Karpas-422 (cell line): ENCODE data around the gene USP17L13. TPM values are rescaled to one million over a fixed set of nuclear protein-coding genes. Genes with fewer than 3 reads are reported as not detected.
"Not testable (repeated sequence)": the region's sequence is repeated elsewhere in the genome, so short reads cannot be mapped to it uniquely, and the experiment has no call there.

Source experiments
- DNase-seq: peaks from one replicate; pipeline ENCODE4 v3.0.0-alpha.2; 2015
- H2AFZ ChIP-seq: fragments of 200-600 bp; sonication (generic); 2 replicates; pipeline ENCODE4 v1.6.1; 2014; ENCODE audit warnings: antibody characterized with exemption, low read length, mixed read lengths
- H3K27ac ChIP-seq: fragments of 200-600 bp; sonication (generic); 2 replicates; pipeline ENCODE4 v1.5.1; 2014; ENCODE audit warnings: mild to moderate bottlenecking, low read length, moderate library complexity
- H3K27me3 ChIP-seq: fragments of 200-600 bp; sonication (generic); 2 replicates; pipeline ENCODE4 v1.6.1; 2014; ENCODE audit warnings: low read length, mixed read lengths
- H3K36me3 ChIP-seq: fragments of 200-600 bp; sonication (generic); 2 replicates; pipeline ENCODE4 v1.6.1; 2014; ENCODE audit warnings: low read length, mixed read lengths; ENCODE audit not compliant: insufficient read depth
- H3K4me1 ChIP-seq: fragments of 200-600 bp; sonication (generic); 2 replicates; pipeline ENCODE4 v1.6.1; 2014; ENCODE audit warnings: mild to moderate bottlenecking, low read length, mixed read lengths
- H3K4me2 ChIP-seq: fragments of 200-600 bp; sonication (generic); 2 replicates; pipeline ENCODE4 v1.6.1; 2014; ENCODE audit warnings: low read length, low read depth, mild to moderate bottlenecking; ENCODE audit not compliant: poor library complexity, severe bottlenecking
- H3K4me3 ChIP-seq: fragments of 200-600 bp; sonication (generic); 2 replicates; pipeline ENCODE4 v1.5.1; 2014; ENCODE audit warnings: mild to moderate bottlenecking, antibody characterized with exemption, low read length, mixed read lengths
- H3K79me2 ChIP-seq: fragments of 200-600 bp; sonication (generic); 2 replicates; pipeline ENCODE4 v1.6.1; 2014; ENCODE audit warnings: mild to moderate bottlenecking, low read length, mixed read lengths
- H3K9ac ChIP-seq: fragments of 200-600 bp; sonication (generic); 2 replicates; pipeline ENCODE4 v1.6.0; 2014; ENCODE audit warnings: low read length
- H3K9me2 ChIP-seq: fragments of 200-600 bp; sonication (generic), shearing (Covaris generic); replicated peaks from 2 replicates; pipeline ENCODE4 v1.6.0; 2014; ENCODE audit warnings: mild to moderate bottlenecking, low read length, moderate library complexity; ENCODE audit not compliant: insufficient read depth
- H3K9me3 ChIP-seq: fragments of 300-700, 200-600 bp; sonication (generic); 2 replicates; pipeline ENCODE4 v1.6.1; 2014; ENCODE audit warnings: low read length, mixed read lengths
- H4K20me1 ChIP-seq: fragments of 200-600 bp; sonication (generic); 2 replicates; pipeline ENCODE4 v1.6.1; 2014; ENCODE audit warnings: mild to moderate bottlenecking, antibody characterized with exemption, low read length, low read depth; ENCODE audit not compliant: insufficient read depth
- total RNA-seq: library from RNA; depleted of rRNA; stranded (reverse); fragments of >200 nt; shearing (Covaris generic); gene quantifications from 2 replicates; pipeline ENCODE4 v1.2.3, GENCODE V29; 2014; ENCODE audit warnings: low replicate concordance; rRNA removed

Gene USP17L13, protein sequence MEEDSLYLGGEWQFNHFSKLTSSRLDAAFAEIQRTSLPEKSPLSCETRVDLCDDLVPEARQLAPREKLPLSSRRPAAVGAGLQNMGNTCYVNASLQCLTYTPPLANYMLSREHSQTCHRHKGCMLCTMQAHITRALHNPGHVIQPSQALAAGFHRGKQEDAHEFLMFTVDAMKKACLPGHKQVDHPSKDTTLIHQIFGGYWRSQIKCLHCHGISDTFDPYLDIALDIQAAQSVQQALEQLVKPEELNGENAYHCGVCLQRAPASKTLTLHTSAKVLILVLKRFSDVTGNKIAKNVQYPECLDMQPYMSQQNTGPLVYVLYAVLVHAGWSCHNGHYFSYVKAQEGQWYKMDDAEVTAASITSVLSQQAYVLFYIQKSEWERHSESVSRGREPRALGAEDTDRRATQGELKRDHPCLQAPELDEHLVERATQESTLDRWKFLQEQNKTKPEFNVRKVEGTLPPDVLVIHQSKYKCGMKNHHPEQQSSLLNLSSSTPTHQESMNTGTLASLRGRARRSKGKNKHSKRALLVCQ
- not detected in 2 replicates for total RNA-seq

DNA sequence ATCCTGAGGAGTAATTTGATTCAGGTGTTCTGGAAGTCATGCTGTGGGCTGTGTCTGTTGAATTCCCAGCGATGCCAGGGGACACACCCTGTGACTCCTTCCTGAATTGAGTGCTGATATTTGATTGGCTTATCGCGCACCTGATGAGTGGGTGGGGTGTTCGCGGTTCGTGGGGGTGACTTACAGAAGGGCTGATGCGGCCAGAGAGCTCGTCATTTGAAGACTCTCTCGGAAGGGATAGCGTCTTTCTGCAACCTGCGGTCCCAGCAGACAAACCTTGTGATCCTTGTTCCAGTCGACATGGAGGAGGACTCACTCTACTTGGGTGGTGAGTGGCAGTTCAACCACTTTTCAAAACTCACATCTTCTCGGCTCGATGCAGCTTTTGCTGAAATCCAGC, at the start of gene USP17L13:
Gene USP17L13, plus strand, starts transcription at position 301 of the 400 bp plus-strand sequence. Its CDS starts 0 bp downstream, at position 301.
- H2AFZ ChIP-seq, H3K27me3 ChIP-seq, DNase-seq, H4K20me1 ChIP-seq, H3K4me3 ChIP-seq, H3K9me2 ChIP-seq, H3K27ac ChIP-seq, H3K36me3 ChIP-seq, H3K4me2 ChIP-seq, H3K4me1 ChIP-seq, H3K9me3 ChIP-seq, H3K79me2 ChIP-seq, H3K9ac ChIP-seq: not testable (repeated sequence)

- not testable (repeated sequence) for H3K27ac ChIP-seq, H3K4me3 ChIP-seq, H3K36me3 ChIP-seq, H3K9me3 ChIP-seq, H3K79me2 ChIP-seq, H4K20me1 ChIP-seq, H3K9me2 ChIP-seq, H3K27me3 ChIP-seq, H3K4me2 ChIP-seq, H3K4me1 ChIP-seq, H2AFZ ChIP-seq, H3K9ac ChIP-seq, DNase-seq
Observed at GRCh38 chr4:9210357-9210756, 14.3 kb upstream of the USP17L13 start, which contains the start of gene USP17L10. Gene USP17L10, plus strand, starts transcription at chr4:9210657. Its CDS starts 0 bp downstream, at chr4:9210657.

GRCh38 chr4:9214701-9215100, 10.0 kb upstream of the USP17L13 start:
- H3K9me2 ChIP-seq, DNase-seq, H3K4me2 ChIP-seq, H3K27ac ChIP-seq, H3K36me3 ChIP-seq, H3K9ac ChIP-seq, H3K9me3 ChIP-seq, H2AFZ ChIP-seq, H3K4me1 ChIP-seq, H3K79me2 ChIP-seq, H4K20me1 ChIP-seq, H3K4me3 ChIP-seq, H3K27me3 ChIP-seq: not testable (repeated sequence)

GRCh38 chr4:9215105-9215504, 9.6 kb upstream of the USP17L13 start, which contains the start of gene USP17L11:
Gene USP17L11, plus strand, starts transcription at chr4:9215405. Its CDS starts 0 bp downstream, at chr4:9215405.
- not testable (repeated sequence) for DNase-seq, H2AFZ ChIP-seq, H3K9ac ChIP-seq, H3K4me3 ChIP-seq, H3K27me3 ChIP-seq, H3K4me1 ChIP-seq, H3K79me2 ChIP-seq, H3K4me2 ChIP-seq, H4K20me1 ChIP-seq, H3K9me3 ChIP-seq, H3K9me2 ChIP-seq, H3K36me3 ChIP-seq, H3K27ac ChIP-seq

DNA sequence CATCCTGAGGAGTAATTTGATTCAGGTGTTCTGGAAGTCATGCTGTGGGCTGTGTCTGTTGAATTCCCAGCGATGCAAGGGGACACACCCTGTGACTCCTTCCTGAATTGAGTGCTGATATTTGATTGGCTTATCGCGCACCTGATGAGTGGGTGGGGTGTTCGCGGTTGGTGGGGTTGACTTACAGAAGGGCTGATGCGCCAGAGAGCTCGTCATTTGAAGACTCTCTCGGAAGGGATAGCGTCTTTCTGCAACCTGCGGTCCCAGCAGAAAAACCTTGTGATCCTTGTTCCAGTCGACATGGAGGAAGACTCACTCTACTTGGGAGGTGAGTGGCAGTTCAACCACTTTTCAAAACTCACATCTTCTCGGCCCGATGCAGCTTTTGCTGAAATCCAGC, 4.8 kb upstream of the USP17L13 start, which contains the start of gene USP17L12:
Gene USP17L12, plus strand, starts transcription at position 301 of the 400 bp plus-strand sequence. Its CDS starts 0 bp downstream, at position 301.
- H3K4me3 ChIP-seq = not testable (repeated sequence)

GRCh38 chr4:9230249-9230648, 5.6 kb downstream of the USP17L13 start:
- H3K79me2 ChIP-seq, H2AFZ ChIP-seq, H3K27ac ChIP-seq, H3K4me2 ChIP-seq, H3K9ac ChIP-seq, H3K4me3 ChIP-seq, H3K27me3 ChIP-seq, H3K36me3 ChIP-seq, DNase-seq, H3K4me1 ChIP-seq, H3K9me2 ChIP-seq, H4K20me1 ChIP-seq, H3K9me3 ChIP-seq: not testable (repeated sequence)

More for the DNA sequence above, 4.8 kb upstream of the USP17L13 start, which contains the start of gene USP17L12:
- not testable (repeated sequence) for H3K27ac ChIP-seq, H3K9me3 ChIP-seq, H4K20me1 ChIP-seq, H3K36me3 ChIP-seq, H3K27me3 ChIP-seq, H3K4me1 ChIP-seq, H3K79me2 ChIP-seq, DNase-seq, H3K9ac ChIP-seq, H3K4me2 ChIP-seq, H3K9me2 ChIP-seq, H2AFZ ChIP-seq

- H3K4me3 ChIP-seq, H3K4me1 ChIP-seq: not testable (repeated sequence)
Observed at GRCh38 chr4:9234085-9234484, 9.4 kb downstream of the USP17L13 start, which contains the start of gene USP17L15. Gene USP17L15, plus strand, starts transcription at chr4:9234385. Its CDS starts 0 bp downstream, at chr4:9234385.

GRCh38 chr4:9238461-9238860, 13.8 kb downstream of the USP17L13 start:
- H3K36me3 ChIP-seq, H3K27ac ChIP-seq, H3K9ac ChIP-seq, H3K4me2 ChIP-seq, H3K4me3 ChIP-seq, H3K79me2 ChIP-seq, H3K27me3 ChIP-seq, H3K4me1 ChIP-seq, H3K9me2 ChIP-seq, DNase-seq, H2AFZ ChIP-seq, H4K20me1 ChIP-seq, H3K9me3 ChIP-seq: not testable (repeated sequence)

More at GRCh38 chr4:9234085-9234484, 9.4 kb downstream of the USP17L13 start, which contains the start of gene USP17L15:
- not testable (repeated sequence) for H2AFZ ChIP-seq, H3K4me2 ChIP-seq, H3K79me2 ChIP-seq, H3K9ac ChIP-seq, H4K20me1 ChIP-seq, H3K36me3 ChIP-seq, H3K27me3 ChIP-seq, H3K27ac ChIP-seq, H3K9me2 ChIP-seq, DNase-seq, H3K9me3 ChIP-seq
